Parathyroid adenoma (tissue), 2 donors: ENCODE measurements around the gene ZNF550.

ENCODE experiments used
- H2AFZ ChIP-seq: fragments of 300-600 bp; sonication (generic); one replicate; pipeline ENCODE4 v1.7.0; 2017; ENCODE audit warnings: antibody characterized with exemption, mild to moderate bottlenecking
- H3K27ac ChIP-seq: fragments of 300-600 bp; sonication (generic); one replicate; pipeline ENCODE4 v1.7.0; 2017
- H3K27me3 ChIP-seq: fragments of 300-600 bp; sonication (generic); one replicate; pipeline ENCODE4 v1.7.0; 2017; ENCODE audit warnings: low read length; ENCODE audit not compliant: control insufficient read depth, insufficient read depth
- H3K36me3 ChIP-seq: fragments of 300-600 bp; sonication (generic); one replicate; pipeline ENCODE4 v1.7.0; 2017; ENCODE audit warnings: low read length; ENCODE audit not compliant: control insufficient read depth, insufficient read depth
- H3K4me1 ChIP-seq: fragments of 300-600 bp; sonication (generic); one replicate; pipeline ENCODE4 v1.7.0; 2017; ENCODE audit warnings: control low read depth
- H3K4me2 ChIP-seq: fragments of 300-600 bp; sonication (generic); one replicate; pipeline ENCODE4 v1.7.0; 2017; ENCODE audit warnings: low read length
- H3K4me3 ChIP-seq: fragments of 300-600 bp; sonication (generic); one replicate; pipeline ENCODE4 v1.7.0; 2017; ENCODE audit warnings: low read depth, low read length
- H3K79me2 ChIP-seq: fragments of 300-600 bp; sonication (generic); one replicate; pipeline ENCODE4 v1.7.0; 2017; ENCODE audit warnings: control low read depth
- H3K9ac ChIP-seq: fragments of 300-600 bp; sonication (generic); one replicate; pipeline ENCODE4 v1.7.0; 2017; ENCODE audit warnings: mild to moderate bottlenecking
- H3K9me3 ChIP-seq: fragments of 300-600 bp; sonication (generic); one replicate; pipeline ENCODE4 v1.7.0; 2017; ENCODE audit warnings: low read length; ENCODE audit not compliant: control insufficient read depth
- CTCF ChIP-seq: fragments of 300-600 bp; sonication (generic); IDR thresholded peaks from one replicate; pipeline ENCODE4 v1.7.0; 2017; ENCODE audit warnings: antibody characterized with exemption, mild to moderate bottlenecking
- donor health status: primary hyperparathyroidism.

Gene ZNF550

GRCh38 chr19:57560049-57560491 lies 407 bp upstream of the ZNF550 start:
- no peaks in the 10 kb centered on the region for H3K36me3 ChIP-seq
- H3K4me2 ChIP-seq, result peak overlapping the region; percentile 88
- H3K27ac ChIP-seq, result peak overlapping the region; percentile 75
- H2AFZ ChIP-seq, result peak overlapping the region; percentile 99
- H3K9me3 ChIP-seq, result no peaks in the 10 kb centered on the region
- H3K4me3 ChIP-seq, result peak overlapping the region; percentile 74
- peak overlapping the region; percentile 85 for H3K9ac ChIP-seq
- TF ChIP-seq CTCF, result no peak
- no peaks in the 10 kb centered on the region for H3K27me3 ChIP-seq
- peaks cover 22% of the 10 kb centered on the region for H3K79me2 ChIP-seq
- peaks cover 16% of the 10 kb centered on the region for H3K4me1 ChIP-seq

- Histone ChIP-seq H3K4me3 (peak overlapping the region; percentile 74), H3K4me2 (peak overlapping the region; percentile 88), H3K4me1 (peaks cover 16% of the 10 kb centered on the region), H3K27me3 (no peaks in the 10 kb centered on the region), H2AFZ (peak overlapping the region; percentile 99), H3K36me3 (no peaks in the 10 kb centered on the region), H3K27ac (peak overlapping the region; percentile 75), H3K79me2 (peaks cover 22% of the 10 kb centered on the region), H3K9ac (peak overlapping the region; percentile 85), H3K9me3 (no peaks in the 10 kb centered on the region)
- TF ChIP-seq CTCF, result no peak
Measured at GRCh38 chr19:57559008-57559403, 657 bp downstream of the ZNF550 start.

GRCh38 chr19:57558525-57558924 lies 1.1 kb downstream of the ZNF550 start:
- H3K79me2 ChIP-seq, result peaks cover 27% of the 10 kb centered on the region
- H3K4me3 ChIP-seq, result peak overlapping the region; percentile 74
- no peaks in the 10 kb centered on the region for H3K36me3 ChIP-seq
- no peaks in the 10 kb centered on the region for H3K9me3 ChIP-seq
- peak overlapping the region; percentile 99 for H2AFZ ChIP-seq
- peaks cover 16% of the 10 kb centered on the region for H3K4me1 ChIP-seq
- TF ChIP-seq CTCF, result no peak
- no peak overlapping the region for H3K9ac ChIP-seq
- peak overlapping the region; percentile 75 for H3K27ac ChIP-seq
- H3K27me3 ChIP-seq, result no peaks in the 10 kb centered on the region
- H3K4me2 ChIP-seq, result peak overlapping the region; percentile 88

- Histone ChIP-seq H3K4me2 (no peak overlapping the region), H3K4me3 (peak overlapping the region; percentile 74), H3K36me3 (no peaks in the 10 kb centered on the region), H2AFZ (no peak overlapping the region), H3K27me3 (no peaks in the 10 kb centered on the region), H3K9ac (no peak overlapping the region), H3K79me2 (peaks cover 29% of the 10 kb centered on the region), H3K9me3 (no peaks in the 10 kb centered on the region), H3K27ac (no peak overlapping the region), H3K4me1 (peaks cover 16% of the 10 kb centered on the region)
- no peak for TF ChIP-seq CTCF
Measured at GRCh38 chr19:57557659-57558058, 2.0 kb downstream of the ZNF550 start.

GRCh38 chr19:57552432-57552831 lies 7.2 kb downstream of the ZNF550 start:
- Histone ChIP-seq H3K36me3 (peaks cover 2% of the 10 kb centered on the region), H3K4me1 (no peaks in the 10 kb centered on the region), H3K9me3 (no peaks in the 10 kb centered on the region), H2AFZ (no peak overlapping the region), H3K4me3 (no peak overlapping the region), H3K27ac (no peak overlapping the region), H3K4me2 (no peak overlapping the region), H3K79me2 (peaks cover 16% of the 10 kb centered on the region), H3K9ac (no peak overlapping the region), H3K27me3 (no peaks in the 10 kb centered on the region)
- TF ChIP-seq CTCF, result no peak
